Cardiac fibroblast (primary cell): ENCODE data around the gene SORBS2.

Experiments used
- DNase-seq, 2 donors: peaks; one replicate each; pipeline versions ENCODE4 v3.0.0 to v3.0.0-alpha.2; 2010; ENCODE audit warnings: low read depth in 2 of 2
- H3K4me3 ChIP-seq, 2 donors: replicated peaks in 1 of 2; 1 replicate in 1 of 2; 2 replicates in 1 of 2; pipeline ENCODE4 v1.5.1; 2011; ENCODE audit warnings: low read depth in 2 of 2, low read length in 2 of 2, mild to moderate bottlenecking in 2 of 2, moderate library complexity in 1 of 2
- TF ChIP-seq, protein P1 (sequence below): IDR thresholded peaks from one replicate; pipeline ENCODE4 v1.5.1; 2011; ENCODE audit warnings: low read depth, mild to moderate bottlenecking, low read length, inconsistent platforms

The SORBS2 gene

DNA sequence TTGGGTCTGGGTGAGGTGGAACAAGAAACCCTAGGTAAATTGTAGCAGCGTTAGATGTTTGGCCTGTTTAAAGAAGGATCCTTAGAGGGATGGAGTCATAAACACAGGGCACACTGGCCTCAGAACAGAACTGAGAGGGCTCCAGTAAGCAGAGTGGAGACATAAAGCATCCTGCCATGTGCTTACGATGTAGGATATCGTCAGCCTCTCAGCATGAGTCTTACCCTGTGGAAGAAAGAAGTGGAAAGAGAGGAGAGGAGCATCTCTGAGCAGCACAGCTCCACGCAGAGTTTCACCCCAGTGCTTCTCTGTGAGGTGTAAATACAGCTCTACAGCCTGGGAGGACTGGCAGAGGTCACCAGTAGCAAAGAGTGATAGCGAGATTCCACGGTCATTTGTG is 27.8 kb upstream of the SORBS2 start:
- DNase-seq, result peak in 1 of 2 donors; percentile 29
- TF ChIP-seq, protein P1, sequence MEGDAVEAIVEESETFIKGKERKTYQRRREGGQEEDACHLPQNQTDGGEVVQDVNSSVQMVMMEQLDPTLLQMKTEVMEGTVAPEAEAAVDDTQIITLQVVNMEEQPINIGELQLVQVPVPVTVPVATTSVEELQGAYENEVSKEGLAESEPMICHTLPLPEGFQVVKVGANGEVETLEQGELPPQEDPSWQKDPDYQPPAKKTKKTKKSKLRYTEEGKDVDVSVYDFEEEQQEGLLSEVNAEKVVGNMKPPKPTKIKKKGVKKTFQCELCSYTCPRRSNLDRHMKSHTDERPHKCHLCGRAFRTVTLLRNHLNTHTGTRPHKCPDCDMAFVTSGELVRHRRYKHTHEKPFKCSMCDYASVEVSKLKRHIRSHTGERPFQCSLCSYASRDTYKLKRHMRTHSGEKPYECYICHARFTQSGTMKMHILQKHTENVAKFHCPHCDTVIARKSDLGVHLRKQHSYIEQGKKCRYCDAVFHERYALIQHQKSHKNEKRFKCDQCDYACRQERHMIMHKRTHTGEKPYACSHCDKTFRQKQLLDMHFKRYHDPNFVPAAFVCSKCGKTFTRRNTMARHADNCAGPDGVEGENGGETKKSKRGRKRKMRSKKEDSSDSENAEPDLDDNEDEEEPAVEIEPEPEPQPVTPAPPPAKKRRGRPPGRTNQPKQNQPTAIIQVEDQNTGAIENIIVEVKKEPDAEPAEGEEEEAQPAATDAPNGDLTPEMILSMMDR, result no peak
- no peak overlapping the region for H3K4me3 ChIP-seq

DNA sequence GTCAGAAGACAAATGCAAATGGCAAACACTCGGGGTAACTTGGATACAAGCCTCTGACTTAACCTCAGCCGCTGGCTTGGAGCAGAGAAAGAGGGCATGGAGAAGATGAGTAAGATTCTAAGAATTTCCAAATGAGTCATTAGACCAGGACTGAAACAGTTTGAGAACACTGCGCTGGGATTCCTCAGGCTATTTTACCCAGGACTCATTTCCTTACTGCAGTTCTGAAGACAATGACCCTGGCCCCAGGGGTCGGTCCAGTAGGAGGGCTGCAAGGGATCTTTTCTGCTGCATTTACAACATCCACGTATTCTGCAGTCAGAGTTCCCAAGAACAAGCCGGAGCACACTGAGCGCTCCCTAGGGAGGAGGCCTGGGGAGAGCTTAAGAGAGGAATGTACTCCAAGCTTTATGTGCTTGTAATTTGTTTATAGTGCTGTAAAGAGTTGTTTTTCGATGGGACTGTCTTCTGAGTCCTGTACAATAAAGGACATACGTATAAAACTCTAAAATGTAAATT is 27.3 kb upstream of the SORBS2 start:
- peak; percentile 96 to 99 for DNase-seq
- H3K4me3 ChIP-seq, result no peak overlapping the region
- TF ChIP-seq, protein P1, result no peak

DNA sequence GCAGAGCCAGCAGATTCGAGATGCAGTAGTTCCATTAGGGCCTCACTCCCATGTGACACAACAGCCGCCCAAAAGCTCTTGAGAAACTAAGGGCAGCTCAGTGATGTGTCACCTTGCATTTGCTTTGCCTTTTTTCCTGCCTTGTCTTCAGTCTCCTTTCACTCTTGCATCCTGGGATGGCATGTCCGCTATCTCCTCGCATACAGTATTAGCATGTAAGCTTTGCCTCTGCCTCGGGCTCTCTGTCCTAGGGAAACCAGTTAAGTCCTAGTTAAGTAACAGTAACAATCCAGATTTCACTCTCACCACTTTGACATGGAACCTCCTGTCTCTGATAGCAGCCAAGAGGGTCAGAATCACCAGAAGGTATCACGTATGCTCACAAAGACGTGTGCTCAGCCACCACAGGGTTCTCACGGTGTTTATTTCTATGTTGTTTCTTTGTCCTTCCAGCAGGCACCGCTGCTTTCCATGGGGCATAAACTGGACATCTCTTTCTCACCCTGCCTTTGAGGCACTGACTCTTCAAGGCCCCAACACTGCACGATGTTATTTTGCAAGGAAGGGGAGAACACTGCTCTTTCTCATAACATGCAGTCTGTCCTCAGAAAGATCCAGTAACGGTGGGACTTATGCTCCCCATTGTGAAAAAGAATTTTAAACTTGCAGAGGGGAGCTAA is 26.7 kb upstream of the SORBS2 start:
- peak in 1 of 2 donors; percentile 25 for DNase-seq
- TF ChIP-seq, protein P1, result no peak

DNA sequence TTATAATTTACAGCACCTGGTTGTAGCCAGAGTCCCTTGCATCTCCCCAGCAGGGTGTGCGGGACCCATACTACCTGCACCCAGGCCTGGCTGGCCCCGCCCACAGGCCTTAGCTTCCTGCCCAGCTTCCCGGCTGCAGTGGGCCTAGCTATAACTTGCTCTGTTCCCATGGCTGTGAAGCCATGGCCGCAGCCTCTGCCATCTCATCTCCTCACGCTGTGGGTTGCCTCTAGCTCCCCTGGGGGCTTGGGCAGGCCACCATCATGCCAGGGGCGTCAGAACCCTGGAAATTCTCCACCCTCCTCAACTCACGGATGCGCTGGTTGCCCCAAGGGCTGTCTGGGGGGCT is 26.1 kb upstream of the SORBS2 start:
- DNase-seq, result no peak
- TF ChIP-seq, protein P1, result no peak
- H3K4me3 ChIP-seq, result no peak overlapping the region

More for the DNA sequence above, 26.7 kb upstream of the SORBS2 start:
- no peak overlapping the region for H3K4me3 ChIP-seq

DNA sequence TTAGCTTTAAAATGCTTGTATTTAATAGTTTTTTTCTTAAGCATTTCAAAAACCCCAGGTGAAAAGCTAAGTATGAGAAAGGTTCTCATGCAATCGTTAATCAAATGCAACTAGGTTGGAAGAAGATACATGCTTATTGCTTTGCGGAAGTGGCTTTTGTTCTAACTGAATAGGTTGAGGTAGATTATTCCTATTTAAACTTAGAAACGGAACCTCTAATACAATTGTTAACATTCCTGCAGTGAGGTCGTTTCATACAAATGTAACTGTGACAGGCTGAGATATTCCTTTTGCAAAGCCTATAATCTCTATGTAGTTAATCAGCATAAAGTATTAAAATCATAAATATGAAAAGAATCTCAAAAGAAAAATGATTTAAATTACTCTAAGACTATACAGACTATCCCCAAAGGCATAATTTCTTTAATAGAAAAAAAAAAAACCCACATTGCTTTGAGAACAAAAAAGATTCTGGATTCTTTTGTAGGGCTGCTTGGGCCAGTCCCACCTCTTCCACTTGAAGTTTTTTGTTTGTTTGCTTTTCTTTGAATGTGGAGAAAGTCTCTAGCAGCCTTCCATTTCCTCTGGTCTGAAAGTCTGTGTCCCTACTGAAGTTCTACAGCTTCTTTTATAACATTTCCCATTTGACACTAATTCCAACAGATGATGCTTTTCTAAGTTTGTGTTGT is 25.6 kb upstream of the SORBS2 start:
- DNase-seq, result no peak
- TF ChIP-seq, protein P1, result no peak
- H3K4me3 ChIP-seq, result no peak overlapping the region

DNA sequence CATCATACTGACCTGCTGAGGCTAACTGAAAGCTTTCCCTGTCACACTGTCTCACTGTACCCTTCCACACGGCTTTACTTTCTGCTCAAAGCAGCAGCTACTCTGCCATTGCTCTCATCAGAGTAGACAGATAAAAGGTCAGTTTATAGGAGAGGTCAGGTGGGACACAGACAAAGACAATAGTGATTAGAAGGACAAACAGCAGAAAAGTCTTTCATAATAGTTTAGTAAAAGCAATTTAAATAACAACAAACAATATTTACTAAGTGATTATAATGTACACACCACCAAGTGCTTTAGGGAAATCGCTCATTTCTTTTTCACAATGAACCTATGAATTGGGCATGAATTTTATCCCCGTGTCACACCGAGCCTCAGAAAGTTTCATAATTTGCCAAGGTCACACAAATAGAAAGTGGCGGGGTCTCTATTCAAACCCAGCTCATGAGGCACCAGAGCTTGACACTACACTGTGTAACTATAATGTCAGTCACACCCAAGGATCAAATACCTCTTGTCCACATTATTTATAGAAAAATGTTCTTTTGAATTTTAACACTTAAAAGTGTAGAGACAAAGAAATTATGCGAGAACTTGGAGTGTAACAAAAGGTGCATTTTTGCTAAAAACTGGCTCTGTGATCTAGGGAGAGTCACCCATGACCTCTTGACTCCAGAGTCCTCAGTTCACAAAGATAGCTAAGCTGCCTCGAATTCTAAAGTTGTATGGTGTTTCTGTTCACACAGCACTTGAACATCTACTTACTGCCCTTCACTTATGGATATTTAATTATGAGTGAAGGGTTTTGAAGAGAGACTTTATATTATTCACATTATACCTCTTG is 24.5 kb upstream of the SORBS2 start:
- no peak overlapping the region for H3K4me3 ChIP-seq
- DNase-seq, result no peak
- TF ChIP-seq, protein P1, result no peak
